Body of pancreas (tissue), 4 donors: ENCODE data around the gene MPHOSPH8.

ENCODE experiments used
- POLR2A ChIP-seq, 3 donors: fragments of 450-650 bp; IDR thresholded peaks; one replicate each; pipeline ENCODE4 v1.6.1; 2016; ENCODE audit warnings: antibody characterized with exemption in 3 of 3, mild to moderate bottlenecking in 2 of 3
- TF ChIP-seq, protein P1 (sequence below), 7 experiments: fragments of 450-650 bp in 4 of 7; fragments of 200-600 bp in 3 of 7; sonication (generic) in 3 of 7; IDR thresholded peaks; one replicate each; pipeline ENCODE4 v1.5.1; 2016 to 2019; ENCODE audit warnings: antibody characterized with exemption in 7 of 7

DNA sequence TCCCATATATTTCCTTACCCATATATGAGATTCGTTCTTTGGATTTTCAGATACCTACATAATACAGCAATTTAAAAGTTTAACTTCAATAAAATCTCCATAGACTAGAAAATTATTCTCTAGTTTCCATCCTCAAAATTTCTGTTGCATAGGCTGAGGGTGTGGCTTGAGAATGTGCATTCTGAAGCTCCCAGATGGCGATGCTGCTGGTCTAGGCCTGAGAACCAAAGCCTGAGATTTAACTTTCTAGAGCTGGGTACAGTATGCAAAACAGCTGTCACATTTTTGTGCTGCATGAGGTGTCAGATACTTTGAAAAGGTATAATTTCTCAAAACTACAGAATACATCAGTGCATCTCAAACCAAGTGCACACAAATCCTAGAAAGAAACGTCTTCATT lies 42.7 kb downstream of the MPHOSPH8 start:
- TF ChIP-seq, protein P1, sequence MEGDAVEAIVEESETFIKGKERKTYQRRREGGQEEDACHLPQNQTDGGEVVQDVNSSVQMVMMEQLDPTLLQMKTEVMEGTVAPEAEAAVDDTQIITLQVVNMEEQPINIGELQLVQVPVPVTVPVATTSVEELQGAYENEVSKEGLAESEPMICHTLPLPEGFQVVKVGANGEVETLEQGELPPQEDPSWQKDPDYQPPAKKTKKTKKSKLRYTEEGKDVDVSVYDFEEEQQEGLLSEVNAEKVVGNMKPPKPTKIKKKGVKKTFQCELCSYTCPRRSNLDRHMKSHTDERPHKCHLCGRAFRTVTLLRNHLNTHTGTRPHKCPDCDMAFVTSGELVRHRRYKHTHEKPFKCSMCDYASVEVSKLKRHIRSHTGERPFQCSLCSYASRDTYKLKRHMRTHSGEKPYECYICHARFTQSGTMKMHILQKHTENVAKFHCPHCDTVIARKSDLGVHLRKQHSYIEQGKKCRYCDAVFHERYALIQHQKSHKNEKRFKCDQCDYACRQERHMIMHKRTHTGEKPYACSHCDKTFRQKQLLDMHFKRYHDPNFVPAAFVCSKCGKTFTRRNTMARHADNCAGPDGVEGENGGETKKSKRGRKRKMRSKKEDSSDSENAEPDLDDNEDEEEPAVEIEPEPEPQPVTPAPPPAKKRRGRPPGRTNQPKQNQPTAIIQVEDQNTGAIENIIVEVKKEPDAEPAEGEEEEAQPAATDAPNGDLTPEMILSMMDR (IDR thresholded peaks at IDR 0.05) = no peak
- no peak for TF ChIP-seq POLR2A (IDR thresholded peaks at IDR 0.05)
